Activated CD8-positive, alpha-beta memory T cell treated with anti-CD3 and anti-CD28 coated beads for 4 hours (primary cell): ENCODE measurements around the gene GNAL.
"Not testable (repeated sequence)": the region's sequence is repeated elsewhere in the genome, so short reads cannot be mapped to it uniquely, and the experiment has no call there.

Experiments
- DNase-seq, 2 donors: peaks; one replicate each; pipeline ENCODE4 v3.0.0-alpha.2; 2020; ENCODE audit warnings: low read depth in 2 of 2

The GNAL gene

GRCh38 chr18:11874676-11875075 is 185.6 kb downstream of the GNAL start:
- DNase-seq, result no peak

GRCh38 chr18:11877497-11878135 is 188.6 kb downstream of the GNAL start:
- no peak for DNase-seq

GRCh38 chr18:11880586-11881304 is 191.7 kb downstream of the GNAL start:
- DNase-seq, result no peak

- DNase-seq, result no peak
Observed at GRCh38 chr18:11882636-11883035, 193.6 kb downstream of the GNAL start.

GRCh38 chr18:11883153-11883552 is 194.1 kb downstream of the GNAL start:
- DNase-seq, result no peak

GRCh38 chr18:11884396-11885030 is 195.4 kb downstream of the GNAL start:
- DNase-seq, result no peak

- no peak for DNase-seq
Observed at GRCh38 chr18:11885278-11885947, 196.3 kb downstream of the GNAL start.

- DNase-seq, result no peak
Observed at GRCh38 chr18:11886577-11887110, 197.6 kb downstream of the GNAL start.

- no peak for DNase-seq
Observed at GRCh38 chr18:11887328-11888128, 198.5 kb downstream of the GNAL start.

- no peak for DNase-seq
Observed at GRCh38 chr18:11888726-11889125, 199.7 kb downstream of the GNAL start.

- no peak for DNase-seq
Observed at GRCh38 chr18:11889284-11889683, 200.2 kb downstream of the GNAL start.

GRCh38 chr18:11891737-11892136 is 202.7 kb downstream of the GNAL start:
- DNase-seq, result no peak

- DNase-seq, result not testable (repeated sequence)
Observed at GRCh38 chr18:11892438-11892837, 203.4 kb downstream of the GNAL start.

- no peak for DNase-seq
Observed at GRCh38 chr18:11897781-11898180, 208.7 kb downstream of the GNAL start.

- DNase-seq, result no peak
Observed at GRCh38 chr18:11899063-11899462, 210.0 kb downstream of the GNAL start.

GRCh38 chr18:11901826-11902438 is 212.9 kb downstream of the GNAL start:
- no peak for DNase-seq

- no peak for DNase-seq
Observed at GRCh38 chr18:11902522-11903292, 213.6 kb downstream of the GNAL start.

- DNase-seq, result no peak
Observed at GRCh38 chr18:11905613-11906012, 216.5 kb downstream of the GNAL start.

- no peak for DNase-seq
Observed at GRCh38 chr18:11906176-11906575, 217.1 kb downstream of the GNAL start.
